ENCODE data around the gene CHD9. TPM values are rescaled to one million over a fixed set of nuclear protein-coding genes. Genes with fewer than 3 reads are reported as not detected.

CHD9 gene
- total and polyA plus RNA-seq, 9 of the 15 experiments (the other 6 are each of a cell fraction or from before 2014, with no cell fraction given), result 29.0 to 69.3 (median 40.6) TPM

DNA sequence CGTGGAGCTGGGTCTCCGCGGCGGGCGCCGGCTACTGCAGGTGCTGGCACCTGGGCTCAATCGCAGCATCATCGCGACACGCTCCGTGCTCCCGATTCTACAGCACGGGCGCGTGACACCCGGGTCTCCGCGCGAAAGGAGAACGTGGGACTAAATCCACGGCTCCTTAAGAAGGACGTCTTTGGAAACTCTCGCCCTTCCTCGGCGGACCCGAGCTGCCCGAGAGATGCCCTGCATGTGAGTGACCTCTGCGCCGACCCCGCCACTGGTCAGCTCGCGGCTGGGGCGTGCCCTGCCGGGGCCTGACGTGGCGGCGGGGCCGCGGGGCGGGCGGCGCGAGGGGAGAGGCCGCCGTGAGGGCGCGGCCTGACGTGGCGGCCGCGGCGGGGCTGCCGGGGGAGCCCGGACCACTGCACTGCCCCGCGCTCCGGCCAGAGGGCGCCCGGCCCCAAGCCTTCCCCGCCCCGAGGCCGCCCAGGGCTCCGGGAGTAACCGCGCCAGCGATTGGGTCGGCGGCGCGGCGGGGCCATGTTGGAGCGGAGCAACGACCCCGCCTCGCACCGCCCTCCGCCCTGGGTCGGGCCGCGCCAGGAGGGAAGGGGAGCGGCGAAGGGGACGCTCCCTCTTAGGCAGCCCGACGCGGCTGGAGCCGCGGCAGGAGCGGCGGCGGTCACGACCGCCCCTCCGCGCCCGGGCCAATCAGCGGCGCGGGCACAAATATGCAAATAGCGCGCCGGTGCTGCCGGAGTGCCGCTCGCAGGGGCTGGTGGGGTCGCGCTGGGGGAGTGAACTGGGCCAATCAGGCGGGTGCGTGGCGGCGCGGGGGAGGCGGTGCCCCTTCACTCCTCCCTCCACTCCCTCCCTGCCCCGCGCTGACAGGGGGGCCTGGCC, 75.6 kb downstream of the CHD9 start (continued):
- TF ChIP-seq, protein P1, sequence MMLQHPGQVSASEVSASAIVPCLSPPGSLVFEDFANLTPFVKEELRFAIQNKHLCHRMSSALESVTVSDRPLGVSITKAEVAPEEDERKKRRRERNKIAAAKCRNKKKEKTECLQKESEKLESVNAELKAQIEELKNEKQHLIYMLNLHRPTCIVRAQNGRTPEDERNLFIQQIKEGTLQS (IDR thresholded peaks at IDR 0.05), result no peak
- TF ChIP-seq, protein P1 (CRISPR knock-in tag; conservative IDR thresholded peaks at IDR 0.05), result no peak
- peak; percentile 73 for TF ChIP-seq SP1 (CRISPR knock-in tag; IDR thresholded peaks at IDR 0.05)

DNA sequence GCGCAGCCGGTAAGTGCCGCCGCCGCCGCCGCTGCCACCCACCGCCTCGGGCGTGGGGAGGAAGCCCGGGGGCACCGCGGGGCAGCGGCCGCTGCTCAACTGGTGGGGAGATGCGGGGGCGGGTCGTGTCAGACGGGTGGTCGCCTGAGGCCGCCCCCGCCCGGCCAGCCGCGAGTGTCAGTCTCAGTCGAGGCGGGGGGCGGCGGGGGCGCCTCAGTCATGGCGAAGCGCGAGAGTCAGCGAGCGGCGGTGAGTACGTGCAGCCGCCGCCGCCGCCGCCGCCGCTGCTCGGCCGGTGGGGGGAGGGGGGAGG, 76.2 kb downstream of the CHD9 start:
- H3K9me1 ChIP-seq (ENCODE audit: control insufficient read depth, insufficient read depth, low read length), result no peaks in the 10 kb centered on the region
- intact Hi-C loops (cut with micrococcal nuclease) (loop anchor here (2.0 to 10.0 kb wide), 2 partner anchors 90 to 374 kb away; partner anchors contain the start of gene AKTIP), in situ Hi-C loops (cut with MboI) (no loop called here)
- H3K4me3 ChIP-seq, result peak overlapping the region; percentile 86
- FAIRE-seq (no peak), DNase-seq (ENCODE audit: extremely low read depth in 1 of 4, low spot score in 3 of 4) (no peak), ATAC-seq (no peak)
- H3K4me1 ChIP-seq (replicated peaks in 1 of 2; ENCODE audit: control insufficient read depth in 2 of 2, insufficient read depth in 2 of 2, low read length in 2 of 2), result peaks cover 23 to 26% of the 10 kb centered on the region in 2 experiments
- H3K27ac ChIP-seq (ENCODE audit: extremely low read depth, low read depth, low read length), result peak overlapping the region; percentile 92; the same call in 2 of the 3 replicates
- no CpG with 5 or more reads among the region's 46 CpGs for WGBS (ENCODE audit: insufficient coverage, low coverage, missing lambda C conversion rate)
- no TSS peak for BruUV-seq (replicated peaks)
- H3K27me3 ChIP-seq (ENCODE audit: control insufficient read depth in 2 of 2, insufficient read depth in 2 of 2, low read length in 2 of 2), result no peaks in the 10 kb centered on the region
- H4K20me1 ChIP-seq (replicated peaks; ENCODE audit: control insufficient read depth, insufficient read depth, low read length), result 0 out of 2 replicates have a peak, but pooled peaks cover 4% of the 10 kb centered on the region
- ChIA-PET CTCF (ENCODE audit: low intra/inter-chr PET ratio) (interaction anchor here (0.7 to 1.6 kb wide), 3 partner anchors 77 to 152 kb away, joined by 4 to 8 read pairs (median 5); no protein-coding TSS in a partner anchor), POLR2A (no interaction called here)
- no peak overlapping the region for H2AFZ ChIP-seq (ENCODE audit: low read depth, low read length)
- H3K4me2 ChIP-seq (ENCODE audit: insufficient read depth, low read length), result peak overlapping the region; percentile 87; the same call in 1 of the 2 replicates
- peaks cover 78% of the 10 kb centered on the region for H3K79me2 ChIP-seq (ENCODE audit: control insufficient read depth, insufficient read depth, low read length)
- peak overlapping the region; percentile 88 to 94; a peak in 3 of 4 replicates for H3K9ac ChIP-seq (ENCODE audit: insufficient read depth in 1 of 2, low read depth in 2 of 2, low read length in 2 of 2)
- H3K9me3 ChIP-seq (replicated peaks; ENCODE audit: control insufficient read depth, insufficient read depth, low read depth, low read length), result no peaks in the 10 kb centered on the region
- H3K36me3 ChIP-seq (ENCODE audit: control insufficient read depth, insufficient read depth, low read length), result peaks cover 4% of the 10 kb centered on the region; the same call in 2 of the 3 replicates
- TF ChIP-seq POLR2G (IDR thresholded peaks at IDR 0.05; ENCODE audit: low read depth, low read length) (peak; percentile 63), LEF1 (IDR thresholded peaks at IDR 0.05) (no peak), HNRNPL (IDR thresholded peaks at IDR 0.05; ENCODE audit: low read depth, low read length) (peak; percentile 16; the same call in 1 of the 2 replicates), NRF1 (conservative IDR thresholded peaks at IDR 0.05 in 1 of 2, IDR thresholded peaks at IDR 0.05 in 1 of 2) (peak; percentile 5 to 6; a peak in 2 of 4 replicates), RBM22 (IDR thresholded peaks at IDR 0.05; ENCODE audit: low read depth, low read length, poor library complexity, severe bottlenecking) (peak; percentile 20), PHF8 (IDR thresholded peaks at IDR 0.05; ENCODE audit: borderline replicate concordance, low read length) (0 out of 2 replicates have a peak, but pooled peaks have one; percentile 21), PTRF (tag; IDR thresholded peaks at IDR 0.05) (no peak), SIN3A (IDR thresholded peaks at IDR 0.05; ENCODE audit: borderline replicate concordance in 2 of 2, control insufficient read depth in 1 of 2, low read depth in 2 of 2, low read length in 2 of 2) (peak in 1 of 2 experiments; percentile 42; a peak in 2 of 4 replicates), FIP1L1 (IDR thresholded peaks at IDR 0.05; ENCODE audit: low read depth, low read length, poor library complexity, severe bottlenecking) (peak; percentile 9)
- TF ChIP-seq, protein P2, sequence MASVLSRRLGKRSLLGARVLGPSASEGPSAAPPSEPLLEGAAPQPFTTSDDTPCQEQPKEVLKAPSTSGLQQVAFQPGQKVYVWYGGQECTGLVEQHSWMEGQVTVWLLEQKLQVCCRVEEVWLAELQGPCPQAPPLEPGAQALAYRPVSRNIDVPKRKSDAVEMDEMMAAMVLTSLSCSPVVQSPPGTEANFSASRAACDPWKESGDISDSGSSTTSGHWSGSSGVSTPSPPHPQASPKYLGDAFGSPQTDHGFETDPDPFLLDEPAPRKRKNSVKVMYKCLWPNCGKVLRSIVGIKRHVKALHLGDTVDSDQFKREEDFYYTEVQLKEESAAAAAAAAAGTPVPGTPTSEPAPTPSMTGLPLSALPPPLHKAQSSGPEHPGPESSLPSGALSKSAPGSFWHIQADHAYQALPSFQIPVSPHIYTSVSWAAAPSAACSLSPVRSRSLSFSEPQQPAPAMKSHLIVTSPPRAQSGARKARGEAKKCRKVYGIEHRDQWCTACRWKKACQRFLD (CRISPR knock-in tag; IDR thresholded peaks at IDR 0.05), result peak; percentile 38; the same call in 1 of the 2 replicates
- TF ChIP-seq, protein P3, sequence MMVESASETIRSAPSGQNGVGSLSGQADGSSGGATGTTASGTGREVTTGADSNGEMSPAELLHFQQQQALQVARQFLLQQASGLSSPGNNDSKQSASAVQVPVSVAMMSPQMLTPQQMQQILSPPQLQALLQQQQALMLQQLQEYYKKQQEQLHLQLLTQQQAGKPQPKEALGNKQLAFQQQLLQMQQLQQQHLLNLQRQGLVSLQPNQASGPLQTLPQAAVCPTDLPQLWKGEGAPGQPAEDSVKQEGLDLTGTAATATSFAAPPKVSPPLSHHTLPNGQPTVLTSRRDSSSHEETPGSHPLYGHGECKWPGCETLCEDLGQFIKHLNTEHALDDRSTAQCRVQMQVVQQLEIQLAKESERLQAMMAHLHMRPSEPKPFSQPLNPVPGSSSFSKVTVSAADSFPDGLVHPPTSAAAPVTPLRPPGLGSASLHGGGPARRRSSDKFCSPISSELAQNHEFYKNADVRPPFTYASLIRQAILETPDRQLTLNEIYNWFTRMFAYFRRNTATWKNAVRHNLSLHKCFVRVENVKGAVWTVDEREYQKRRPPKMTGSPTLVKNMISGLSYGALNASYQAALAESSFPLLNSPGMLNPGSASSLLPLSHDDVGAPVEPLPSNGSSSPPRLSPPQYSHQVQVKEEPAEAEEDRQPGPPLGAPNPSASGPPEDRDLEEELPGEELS (CRISPR knock-in tag; IDR thresholded peaks at IDR 0.05; ENCODE audit: borderline replicate concordance), result no peak
